Esophagus squamous epithelium (tissue), 5 donors: Measurements from ENCODE around the gene CCDC154. TPM values are rescaled to one million over a fixed set of nuclear protein-coding genes. Genes with fewer than 3 reads are reported as not detected.

Experiments used
- DNase-seq: peaks from one replicate; lab custom pipeline; 2025; lab: John Stamatoyannopoulos, UW
- H3K27ac ChIP-seq, 4 donors: fragments of 200-600 bp; sonication (generic); one replicate each; pipeline ENCODE4 v1.5.1; 2016 to 2019; ENCODE audit warnings: mild to moderate bottlenecking in 1 of 4
- H3K27me3 ChIP-seq, 4 donors: fragments of 200-600 bp; sonication (generic); 1 replicate in 3 of 4; 2 replicates in 1 of 4; pipeline versions ENCODE4 v1.5.1 to v1.6.0; 2017 to 2021; ENCODE audit warnings: antibody characterized with exemption in 1 of 4
- H3K36me3 ChIP-seq, 3 donors: fragments of 200-600 bp; sonication (generic); one replicate each; pipeline ENCODE4 v1.5.1; 2016 to 2019
- H3K4me1 ChIP-seq, 3 donors: fragments of 200-600 bp; sonication (generic); one replicate each; pipeline ENCODE4 v1.5.1; 2017 to 2019
- H3K4me3 ChIP-seq, 4 donors: fragments of 200-600 bp; sonication (generic); 1 replicate in 3 of 4; 2 replicates in 1 of 4; pipeline ENCODE4 v1.5.1; 2016 to 2019; ENCODE audit warnings: mild to moderate bottlenecking in 2 of 4, moderate library complexity in 1 of 4
- H3K9me3 ChIP-seq, 3 donors: fragments of 200-600 bp; sonication (generic); one replicate each; pipeline ENCODE4 v1.5.1; 2016 to 2019
- CTCF ChIP-seq, 6 experiments: fragments of 450-650 bp in 4 of 6; fragments of 200-600 bp in 2 of 6; sonication (generic) in 2 of 6; IDR thresholded peaks; one replicate each; pipeline ENCODE4 v1.5.1; 2016 to 2019; ENCODE audit warnings: antibody characterized with exemption in 6 of 6, mild to moderate bottlenecking in 4 of 6, moderate library complexity in 4 of 6
- POLR2A ChIP-seq, 4 donors: fragments of 450-650 bp; IDR thresholded peaks; one replicate each; pipeline ENCODE4 v1.6.1; 2017; ENCODE audit warnings: antibody characterized with exemption in 4 of 4, mild to moderate bottlenecking in 4 of 4, moderate library complexity in 3 of 4
- WGBS, 2 donors: methylation state at CpG; one replicate each; pipeline ENCODE4 v1.1.5; 2018; 5-methylcytosine and 5-hydroxymethylcytosine counted together
- intact Hi-C: fragments of 100-400 bp; cut with DNase I; formaldehyde crosslinking; loops from one replicate; pipeline ENCODE4 v1.15.0; 2022
- total RNA-seq, 4 donors: library from RNA; depleted of rRNA; stranded (reverse); fragments of >200 nt; gene quantifications; one replicate each; pipeline ENCODE4 v1.1.0, GENCODE V29; 2016
- donor health status: DM: yes; HTN: yes; CAD: no.

Gene CCDC154
- total RNA-seq, 4 donors from 2014 or later, result 0.95 TPM; not detected in 3

GRCh38 chr16:1416521-1416941, 27.8 kb downstream of the CCDC154 start:
- peaks cover 22 to 77% (median 27%) of the 10 kb centered on the region in 3 donors for H3K4me1 ChIP-seq
- TF ChIP-seq POLR2A (IDR thresholded peaks at IDR 0.05) (no peak), CTCF (IDR thresholded peaks at IDR 0.05) (no peak)
- no peak for DNase-seq
- no peaks in the 10 kb centered on the region for H3K27me3 ChIP-seq
- H3K36me3 ChIP-seq, result peaks cover 0 to 31% (median 0%) of the 10 kb centered on the region in 3 donors
- no peaks in the 10 kb centered on the region for H3K9me3 ChIP-seq
- WGBS, 2 donors, result 44 to 48% methylated on average over 3 of the region's 3 CpGs
- H3K27ac ChIP-seq, result peak overlapping the region; percentile 6 to 96 (median 37)
- intact Hi-C loops, result no loop called here
- H3K4me3 ChIP-seq, result no peak overlapping the region

GRCh38 chr16:1414532-1415260, 29.7 kb downstream of the CCDC154 start, which contains the start of gene UNKL:
Gene UNKL, minus strand, starts transcription at chr16:1414704. Its CDS starts 13 bp downstream, at chr16:1414691.
- no peaks in the 10 kb centered on the region for H3K9me3 ChIP-seq
- no peak for TF ChIP-seq CTCF (IDR thresholded peaks at IDR 0.05)
- TF ChIP-seq POLR2A (IDR thresholded peaks at IDR 0.05), result peak in 1 of 4 donors; percentile 19
- H3K36me3 ChIP-seq, result peaks cover 0 to 49% (median 0%) of the 10 kb centered on the region in 3 donors
- peak within 1 kb of the TSS; percentile 79 to 95 (median 86) for H3K4me3 ChIP-seq
- peaks cover 16 to 72% (median 20%) of the 10 kb centered on the region in 3 donors for H3K4me1 ChIP-seq
- H3K27me3 ChIP-seq, result no peaks in the 10 kb centered on the region
- peak within 1 kb of the TSS; percentile 94 to 97 (median 96) for H3K27ac ChIP-seq
- 11 to 13% methylated on average over 3 to 4 of the region's 72 CpGs for WGBS, 2 donors
- no peak for DNase-seq
- intact Hi-C loops, result no loop called here

GRCh38 chr16:1413684-1414531, 30.4 kb downstream of the CCDC154 start:
- intact Hi-C loops, result no loop called here
- no peaks in the 10 kb centered on the region for H3K27me3 ChIP-seq
- H3K27ac ChIP-seq, result peak overlapping the region; percentile 94 to 97 (median 96)
- H3K4me3 ChIP-seq, result peak overlapping the region; percentile 79 to 95 (median 86)
- DNase-seq, result peak; percentile 18
- H3K9me3 ChIP-seq, result no peaks in the 10 kb centered on the region
- TF ChIP-seq POLR2A (IDR thresholded peaks at IDR 0.05) (no peak), CTCF (IDR thresholded peaks at IDR 0.05) (peak; percentile 49 to 77 (median 60))
- H3K36me3 ChIP-seq, result peaks cover 0 to 49% (median 0%) of the 10 kb centered on the region in 3 donors
- H3K4me1 ChIP-seq, result peaks cover 9 to 72% (median 17%) of the 10 kb centered on the region in 3 donors
- WGBS, 2 donors, result 18 to 40% methylated on average over 2 to 7 of the region's 85 CpGs

GRCh38 chr16:1412847-1413246, 31.5 kb downstream of the CCDC154 start:
- DNase-seq, result no peak
- TF ChIP-seq POLR2A (IDR thresholded peaks at IDR 0.05) (no peak), CTCF (IDR thresholded peaks at IDR 0.05) (no peak)
- WGBS, 2 donors, result no CpG with 5 or more reads among the region's 2 CpGs
- H3K4me1 ChIP-seq, result peaks cover 20 to 72% (median 24%) of the 10 kb centered on the region in 3 donors
- H3K36me3 ChIP-seq, result peaks cover 0 to 39% (median 0%) of the 10 kb centered on the region in 3 donors
- intact Hi-C loops, result no loop called here
- no peak overlapping the region for H3K27ac ChIP-seq
- H3K9me3 ChIP-seq, result no peaks in the 10 kb centered on the region
- no peaks in the 10 kb centered on the region for H3K27me3 ChIP-seq
- H3K4me3 ChIP-seq, result no peak overlapping the region
